ENCODE data around the gene CCDC70.

DNA sequence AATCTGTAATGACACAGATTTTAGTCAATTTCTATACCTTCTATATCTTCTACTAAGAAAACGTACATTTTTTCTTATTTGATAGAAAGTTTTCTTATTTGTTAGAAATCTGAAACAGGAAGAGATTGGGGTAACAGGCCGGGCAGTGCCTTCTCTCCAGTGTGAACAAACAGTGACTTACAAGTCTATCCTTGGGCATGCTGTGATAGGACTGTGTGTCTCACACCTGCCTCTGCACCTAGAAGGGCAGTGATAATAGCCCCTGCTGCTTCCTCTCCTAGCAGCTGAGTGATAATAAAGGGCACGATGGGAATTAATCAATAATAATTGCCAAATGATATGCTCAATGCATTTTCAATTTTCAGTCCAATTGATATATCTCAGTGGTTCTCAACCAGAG, 18.2 kb upstream of the CCDC70 start:
- no peak for TF ChIP-seq ZFP3 (CRISPR knock-in tag; IDR thresholded peaks at IDR 0.05)
- TF ChIP-seq, protein P1, sequence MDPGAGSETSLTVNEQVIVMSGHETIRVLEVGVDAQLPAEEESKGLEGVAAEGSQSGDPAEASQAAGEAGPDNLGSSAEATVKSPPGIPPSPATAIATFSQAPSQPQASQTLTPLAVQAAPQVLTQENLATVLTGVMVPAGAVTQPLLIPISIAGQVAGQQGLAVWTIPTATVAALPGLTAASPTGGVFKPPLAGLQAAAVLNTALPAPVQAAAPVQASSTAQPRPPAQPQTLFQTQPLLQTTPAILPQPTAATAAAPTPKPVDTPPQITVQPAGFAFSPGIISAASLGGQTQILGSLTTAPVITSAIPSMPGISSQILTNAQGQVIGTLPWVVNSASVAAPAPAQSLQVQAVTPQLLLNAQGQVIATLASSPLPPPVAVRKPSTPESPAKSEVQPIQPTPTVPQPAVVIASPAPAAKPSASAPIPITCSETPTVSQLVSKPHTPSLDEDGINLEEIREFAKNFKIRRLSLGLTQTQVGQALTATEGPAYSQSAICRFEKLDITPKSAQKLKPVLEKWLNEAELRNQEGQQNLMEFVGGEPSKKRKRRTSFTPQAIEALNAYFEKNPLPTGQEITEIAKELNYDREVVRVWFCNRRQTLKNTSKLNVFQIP (CRISPR knock-in tag; IDR thresholded peaks at IDR 0.05; ENCODE audit: borderline replicate concordance, low read depth) = no peak

Measured in SK-N-SH treated with all-trans-retinoic acid at 6 μM for 48 hours (cell line).